Fibroblast of villous mesenchyme (primary cell): ENCODE results near the gene TCF7L2. TPM values are rescaled to one million over a fixed set of nuclear protein-coding genes. Genes with fewer than 3 reads are reported as not detected.

Experiments used
- DNase-seq: peaks from one replicate; pipeline ENCODE4 v3.0.0-alpha.2; 2010; ENCODE audit warnings: low read depth
- H3K4me3 ChIP-seq: 2 replicates; pipeline ENCODE4 v1.5.1; 2011; ENCODE audit warnings: low read depth, mild to moderate bottlenecking, low read length
- total RNA-seq: library from RNA; depleted of rRNA; stranded (reverse); fragments of >200 nt; gene quantifications from 2 replicates; pipeline ENCODE4 v1.2.3, GENCODE V29; 2012
- TF ChIP-seq, protein P1 (sequence below): IDR thresholded peaks from 2 replicates; pipeline ENCODE4 v1.5.1; 2012; ENCODE audit warnings: low read depth, mild to moderate bottlenecking, low read length; ENCODE audit not compliant: insufficient read depth

TCF7L2 gene
- total RNA-seq, 1 donor: 12.5 TPM

DNA sequence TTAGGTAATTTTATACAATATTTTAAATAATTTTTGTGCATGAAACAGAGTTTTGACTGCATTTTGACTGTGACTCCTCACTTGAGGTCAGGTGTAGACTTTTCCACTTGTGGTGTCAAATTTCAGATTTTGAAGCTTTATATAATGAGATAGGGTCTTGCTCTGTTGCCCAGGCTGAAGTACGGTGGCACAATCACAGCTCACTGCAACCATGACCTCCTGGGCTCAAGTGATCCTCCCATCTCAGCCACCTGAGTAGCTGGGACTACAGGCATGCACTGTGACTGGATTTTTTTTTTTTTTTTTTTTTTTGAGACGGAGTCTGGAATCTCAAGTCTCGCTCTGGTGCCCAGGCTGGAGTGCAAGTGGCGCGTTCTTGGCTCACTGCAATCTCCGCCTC is 74.9 kb downstream of the TCF7L2 start:
- TF ChIP-seq, protein P1, sequence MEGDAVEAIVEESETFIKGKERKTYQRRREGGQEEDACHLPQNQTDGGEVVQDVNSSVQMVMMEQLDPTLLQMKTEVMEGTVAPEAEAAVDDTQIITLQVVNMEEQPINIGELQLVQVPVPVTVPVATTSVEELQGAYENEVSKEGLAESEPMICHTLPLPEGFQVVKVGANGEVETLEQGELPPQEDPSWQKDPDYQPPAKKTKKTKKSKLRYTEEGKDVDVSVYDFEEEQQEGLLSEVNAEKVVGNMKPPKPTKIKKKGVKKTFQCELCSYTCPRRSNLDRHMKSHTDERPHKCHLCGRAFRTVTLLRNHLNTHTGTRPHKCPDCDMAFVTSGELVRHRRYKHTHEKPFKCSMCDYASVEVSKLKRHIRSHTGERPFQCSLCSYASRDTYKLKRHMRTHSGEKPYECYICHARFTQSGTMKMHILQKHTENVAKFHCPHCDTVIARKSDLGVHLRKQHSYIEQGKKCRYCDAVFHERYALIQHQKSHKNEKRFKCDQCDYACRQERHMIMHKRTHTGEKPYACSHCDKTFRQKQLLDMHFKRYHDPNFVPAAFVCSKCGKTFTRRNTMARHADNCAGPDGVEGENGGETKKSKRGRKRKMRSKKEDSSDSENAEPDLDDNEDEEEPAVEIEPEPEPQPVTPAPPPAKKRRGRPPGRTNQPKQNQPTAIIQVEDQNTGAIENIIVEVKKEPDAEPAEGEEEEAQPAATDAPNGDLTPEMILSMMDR: no peak
- no peak for DNase-seq
- H3K4me3 ChIP-seq: no peak overlapping the region

DNA sequence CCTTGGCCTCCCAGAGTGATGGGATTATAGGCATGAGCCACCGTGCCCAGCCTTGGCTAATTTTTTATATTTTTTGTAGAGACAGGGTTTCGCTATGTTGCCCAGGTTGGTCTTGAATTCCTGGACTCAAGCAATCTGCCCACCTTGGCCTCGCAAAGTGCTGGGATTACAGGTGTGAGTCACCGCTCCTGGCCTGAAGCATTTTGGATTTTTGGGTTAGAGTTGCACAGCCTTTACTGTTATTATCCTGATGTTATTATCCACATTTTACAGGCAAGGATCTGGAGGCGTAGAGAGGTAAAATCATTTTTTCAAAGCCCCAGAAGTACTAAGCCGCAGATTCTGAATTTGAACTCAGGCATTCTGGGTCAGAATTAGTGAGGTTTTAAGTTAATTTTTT is 75.4 kb downstream of the TCF7L2 start:
- no peak overlapping the region for H3K4me3 ChIP-seq
- TF ChIP-seq, protein P1: no peak
- DNase-seq: no peak

DNA sequence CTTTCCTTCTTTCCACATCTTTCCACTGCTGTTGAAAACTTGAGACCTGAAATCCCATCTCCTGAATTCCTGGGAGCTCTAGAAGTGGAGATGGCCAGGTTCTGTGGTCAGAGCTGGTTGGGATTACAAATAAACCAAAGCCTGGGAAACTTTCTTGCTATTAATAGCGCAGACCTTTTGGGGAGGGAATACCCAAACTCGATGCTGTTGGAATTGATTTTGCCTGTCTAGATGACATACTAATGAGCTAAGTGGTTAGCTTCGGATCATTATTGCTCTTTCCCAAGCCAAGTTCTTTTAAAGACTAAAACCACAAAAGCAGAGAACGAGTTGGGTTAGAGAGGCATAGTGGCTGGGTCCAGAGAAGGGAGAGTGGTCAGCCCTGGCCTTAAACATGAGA is 76.6 kb downstream of the TCF7L2 start:
- peak; percentile 75 for DNase-seq
- H3K4me3 ChIP-seq: no peak overlapping the region
- TF ChIP-seq, protein P1: no peak

DNA sequence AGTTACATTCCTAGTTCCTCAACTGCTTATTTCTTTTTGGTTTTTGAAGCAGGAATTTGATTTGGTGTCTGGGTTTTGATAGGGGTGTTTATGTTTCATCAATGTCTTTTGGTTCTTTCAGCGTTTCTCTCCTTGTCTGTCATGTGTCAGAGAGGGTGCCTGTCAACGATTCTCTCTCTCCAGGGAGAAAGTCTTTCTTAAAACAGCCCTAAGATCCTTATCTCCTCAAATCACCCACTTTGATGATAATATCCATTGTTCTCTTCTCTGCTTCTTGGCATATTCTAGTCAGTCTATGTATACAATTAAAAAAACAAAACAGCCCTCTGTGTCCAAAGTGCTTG is 77.2 kb downstream of the TCF7L2 start:
- DNase-seq: no peak
- TF ChIP-seq, protein P1: no peak
- H3K4me3 ChIP-seq: no peak overlapping the region

DNA sequence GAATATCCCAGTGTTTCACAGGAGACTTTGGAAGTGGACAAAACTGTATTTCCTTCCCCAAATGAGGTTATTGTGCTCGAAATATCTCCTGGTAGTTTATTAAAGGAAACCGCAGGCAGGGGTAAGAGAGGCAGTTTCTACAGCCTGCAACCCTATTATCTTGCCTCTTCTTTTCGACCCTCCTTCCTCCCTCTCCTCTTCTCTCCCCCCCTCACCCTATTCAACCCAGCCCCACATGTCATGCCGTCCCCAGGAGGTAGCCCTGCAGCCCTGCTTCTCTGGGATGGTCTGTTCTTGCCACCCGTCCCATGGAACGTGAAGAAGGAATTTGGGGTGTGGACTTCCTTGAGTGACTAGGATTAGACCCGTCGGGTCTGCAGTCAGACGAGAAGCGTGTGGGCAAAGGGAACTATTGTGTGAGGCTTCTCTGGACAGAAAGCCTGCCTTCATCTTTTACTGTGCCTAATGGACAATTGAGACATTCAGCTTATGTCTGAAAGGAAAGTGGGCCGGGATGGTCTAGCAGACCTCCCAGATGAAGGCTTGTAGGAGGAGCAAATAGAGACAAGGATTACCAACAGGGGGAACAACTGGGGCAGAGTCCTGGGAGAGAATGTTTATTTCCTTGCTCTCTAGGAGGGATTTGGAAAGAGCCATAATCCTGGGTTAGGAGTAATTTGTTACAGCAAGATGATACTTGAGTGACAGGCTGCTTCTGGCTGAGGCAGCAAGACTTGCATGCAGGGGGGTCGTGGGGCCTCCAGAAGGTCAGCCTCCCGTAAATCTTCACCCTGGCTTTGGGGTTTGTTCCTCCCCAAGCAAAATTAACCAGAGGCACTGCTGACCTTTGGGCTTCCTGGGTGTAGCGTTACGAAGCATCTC is 77.8 kb downstream of the TCF7L2 start:
- peak; percentile 61 for DNase-seq
- TF ChIP-seq, protein P1: no peak
- H3K4me3 ChIP-seq: no peak overlapping the region

DNA sequence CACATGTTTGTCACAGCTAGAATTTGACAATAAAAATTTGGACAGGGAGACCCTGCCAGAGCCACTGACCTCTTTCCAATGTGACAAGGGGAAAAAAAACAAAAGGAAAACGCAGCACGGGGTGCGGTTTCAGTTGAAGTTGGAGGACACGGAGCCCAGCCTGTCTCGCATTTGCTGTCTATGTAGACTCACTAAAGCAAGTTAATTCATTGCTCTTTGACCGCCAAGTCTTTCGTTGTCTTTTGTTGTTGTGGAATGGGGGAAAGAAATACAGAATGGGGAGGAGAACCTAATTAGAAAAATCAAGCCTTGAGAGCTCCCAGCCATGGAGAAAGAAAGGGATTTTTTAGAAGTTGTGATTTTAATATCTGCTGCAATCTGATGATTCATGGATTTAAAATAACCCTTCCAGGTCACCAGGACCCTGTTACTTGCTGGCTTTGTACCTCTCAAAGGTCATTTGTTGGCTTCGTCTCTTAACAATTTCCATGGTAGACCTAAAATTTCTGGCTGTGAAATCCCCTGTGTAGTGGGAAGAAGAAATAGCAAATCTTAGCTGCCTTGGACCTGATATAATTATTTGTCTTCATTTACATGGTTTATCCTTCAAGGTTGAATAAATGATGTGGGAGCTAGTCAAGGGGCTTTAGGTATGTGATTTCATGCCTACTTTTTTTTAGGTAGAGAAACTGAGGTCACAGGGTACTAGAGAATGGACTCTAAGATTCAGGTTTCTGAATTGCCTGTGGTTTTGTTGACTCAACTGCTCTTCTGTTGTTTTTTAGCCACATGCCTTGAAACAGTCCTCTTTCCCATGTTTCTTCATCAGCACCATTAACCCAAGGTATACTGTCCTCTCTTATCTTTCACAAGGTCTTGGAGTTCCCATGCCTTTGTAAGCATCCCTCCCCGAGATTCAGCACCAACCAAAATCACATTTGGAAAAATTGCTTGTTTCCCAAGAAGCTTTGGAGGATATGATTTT is 78.7 kb downstream of the TCF7L2 start:
- H3K4me3 ChIP-seq: no peak overlapping the region
- TF ChIP-seq, protein P1: no peak
- no peak for DNase-seq
